Measurements from ENCODE around the gene SLC35F5. TPM values are rescaled to one million over a fixed set of nuclear protein-coding genes. Genes with fewer than 3 reads are reported as not detected.

SLC35F5 gene
- total and polyA plus RNA-seq, 2 of the 13 experiments (the other 11 are each of a cell fraction or from before 2014, with no cell fraction given): 139 to 174 TPM

DNA sequence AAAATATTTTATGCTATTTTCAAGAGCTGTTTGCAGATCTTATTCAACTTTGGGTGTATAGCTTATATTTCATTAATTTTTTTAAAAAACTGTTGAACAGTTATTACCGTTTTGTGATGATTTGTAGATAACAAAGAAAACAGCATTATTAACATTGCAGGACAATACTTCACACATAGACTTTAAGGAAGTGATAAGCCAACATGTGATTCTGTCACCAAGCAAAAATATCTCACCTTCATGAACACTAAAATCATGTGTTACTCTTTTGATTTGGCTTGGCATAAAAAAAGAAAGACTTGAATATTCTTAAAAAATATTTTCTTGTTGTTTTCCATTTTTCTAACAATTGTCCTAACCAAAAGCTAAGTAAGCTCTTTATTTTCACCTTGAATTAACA lies 33.0 kb downstream of the SLC35F5 start (continued):
- no peak for TF ChIP-seq ZNF367 (CRISPR knock-in tag; IDR thresholded peaks at IDR 0.05; ENCODE audit: borderline replicate concordance)
- TF ChIP-seq, protein P1, sequence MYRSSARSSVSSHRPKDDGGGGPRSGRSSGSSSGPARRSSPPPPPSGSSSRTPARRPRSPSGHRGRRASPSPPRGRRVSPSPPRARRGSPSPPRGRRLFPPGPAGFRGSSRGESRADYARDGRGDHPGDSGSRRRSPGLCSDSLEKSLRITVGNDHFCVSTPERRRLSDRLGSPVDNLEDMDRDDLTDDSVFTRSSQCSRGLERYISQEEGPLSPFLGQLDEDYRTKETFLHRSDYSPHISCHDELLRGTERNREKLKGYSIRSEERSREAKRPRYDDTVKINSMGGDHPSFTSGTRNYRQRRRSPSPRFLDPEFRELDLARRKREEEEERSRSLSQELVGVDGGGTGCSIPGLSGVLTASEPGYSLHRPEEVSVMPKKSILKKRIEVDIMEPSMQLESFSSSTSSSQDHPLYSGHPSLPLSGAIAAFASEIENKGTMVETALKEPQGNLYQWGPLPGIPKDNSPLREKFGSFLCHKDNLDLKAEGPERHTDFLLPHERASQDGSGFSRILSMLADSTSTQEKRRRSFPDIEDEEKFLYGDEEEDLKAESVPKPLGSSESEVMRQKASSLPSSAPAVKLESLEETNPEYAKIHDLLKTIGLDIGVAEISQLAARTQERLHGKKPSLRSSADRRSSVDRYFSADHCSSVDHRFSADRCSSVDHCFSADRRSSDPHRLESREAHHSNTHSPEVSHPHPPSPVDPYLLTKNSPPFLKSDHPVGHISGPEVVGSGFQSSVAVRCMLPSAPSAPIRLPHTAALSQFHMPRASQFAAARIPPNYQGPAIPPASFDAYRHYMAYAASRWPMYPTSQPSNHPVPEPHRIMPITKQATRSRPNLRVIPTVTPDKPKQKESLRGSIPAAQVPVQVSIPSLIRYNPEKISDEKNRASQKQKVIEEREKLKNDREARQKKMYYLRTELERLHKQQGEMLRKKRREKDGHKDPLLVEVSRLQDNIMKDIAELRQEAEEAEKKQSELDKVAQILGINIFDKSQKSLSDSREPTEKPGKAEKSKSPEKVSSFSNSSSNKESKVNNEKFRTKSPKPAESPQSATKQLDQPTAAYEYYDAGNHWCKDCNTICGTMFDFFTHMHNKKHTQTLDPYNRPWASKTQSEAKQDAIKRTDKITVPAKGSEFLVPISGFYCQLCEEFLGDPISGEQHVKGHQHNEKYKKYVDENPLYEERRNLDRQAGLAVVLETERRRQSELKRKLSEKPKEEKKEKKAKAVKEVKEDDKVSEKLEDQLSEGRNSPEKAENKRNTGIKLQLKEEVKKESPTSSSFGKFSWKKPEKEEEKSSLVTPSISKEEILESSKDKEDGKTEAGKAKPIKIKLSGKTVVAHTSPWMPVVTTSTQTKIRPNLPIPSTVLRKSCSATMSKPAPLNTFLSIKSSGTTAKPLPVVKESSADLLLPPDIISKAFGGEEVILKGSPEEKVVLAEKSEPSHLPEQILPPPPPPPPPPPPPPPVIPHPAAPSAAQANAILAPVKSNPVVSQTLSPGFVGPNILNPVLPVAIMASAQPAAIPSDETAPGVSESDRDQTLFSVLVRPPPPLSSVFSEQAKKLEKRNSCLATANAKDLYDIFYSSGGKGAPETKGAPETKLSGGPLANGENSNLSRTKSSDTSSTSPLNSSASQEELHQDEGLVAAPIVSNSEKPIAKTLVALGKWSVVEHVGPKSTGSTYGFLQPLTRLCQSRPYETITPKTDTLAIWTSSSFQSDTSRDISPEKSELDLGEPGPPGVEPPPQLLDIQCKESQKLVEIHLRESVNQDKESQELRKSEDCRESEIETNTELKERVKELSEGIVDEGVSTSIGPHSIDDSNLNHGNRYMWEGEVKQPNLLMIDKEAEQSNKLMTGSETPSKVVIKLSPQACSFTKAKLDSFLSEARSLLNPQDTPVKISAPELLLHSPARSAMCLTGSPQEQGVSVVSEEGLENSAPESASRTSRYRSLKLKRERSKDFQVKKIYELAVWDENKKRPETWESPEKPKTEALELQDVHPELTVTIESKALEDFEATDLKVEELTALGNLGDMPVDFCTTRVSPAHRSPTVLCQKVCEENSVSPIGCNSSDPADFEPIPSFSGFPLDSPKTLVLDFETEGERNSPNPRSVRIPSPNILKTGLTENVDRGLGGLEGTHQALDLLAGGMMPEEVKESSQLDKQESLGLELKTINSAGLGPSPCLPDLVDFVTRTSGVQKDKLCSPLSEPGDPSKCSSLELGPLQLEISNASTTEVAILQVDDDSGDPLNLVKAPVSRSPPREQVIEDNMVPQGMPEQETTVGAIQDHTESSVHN (CRISPR knock-in tag; IDR thresholded peaks at IDR 0.05): no peak
- TF ChIP-seq KDM5A (IDR thresholded peaks at IDR 0.05; ENCODE audit: borderline replicate concordance, low read length): no peak
- TF ChIP-seq, protein P2, sequence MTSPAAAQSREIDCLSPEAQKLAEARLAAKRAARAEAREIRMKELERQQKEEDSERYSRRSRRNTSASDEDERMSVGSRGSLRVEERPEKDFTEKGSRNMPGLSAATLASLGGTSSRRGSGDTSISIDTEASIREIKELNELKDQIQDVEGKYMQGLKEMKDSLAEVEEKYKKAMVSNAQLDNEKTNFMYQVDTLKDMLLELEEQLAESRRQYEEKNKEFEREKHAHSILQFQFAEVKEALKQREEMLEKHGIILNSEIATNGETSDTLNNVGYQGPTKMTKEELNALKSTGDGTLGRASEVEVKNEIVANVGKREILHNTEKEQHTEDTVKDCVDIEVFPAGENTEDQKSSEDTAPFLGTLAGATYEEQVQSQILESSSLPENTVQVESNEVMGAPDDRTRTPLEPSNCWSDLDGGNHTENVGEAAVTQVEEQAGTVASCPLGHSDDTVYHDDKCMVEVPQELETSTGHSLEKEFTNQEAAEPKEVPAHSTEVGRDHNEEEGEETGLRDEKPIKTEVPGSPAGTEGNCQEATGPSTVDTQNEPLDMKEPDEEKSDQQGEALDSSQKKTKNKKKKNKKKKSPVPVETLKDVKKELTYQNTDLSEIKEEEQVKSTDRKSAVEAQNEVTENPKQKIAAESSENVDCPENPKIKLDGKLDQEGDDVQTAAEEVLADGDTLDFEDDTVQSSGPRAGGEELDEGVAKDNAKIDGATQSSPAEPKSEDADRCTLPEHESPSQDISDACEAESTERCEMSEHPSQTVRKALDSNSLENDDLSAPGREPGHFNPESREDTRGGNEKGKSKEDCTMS (CRISPR knock-in tag; conservative IDR thresholded peaks at IDR 0.05): no peak
- TF ChIP-seq MTA3 (CRISPR knock-in tag; IDR thresholded peaks at IDR 0.05): no peak
- TF ChIP-seq, protein P3, sequence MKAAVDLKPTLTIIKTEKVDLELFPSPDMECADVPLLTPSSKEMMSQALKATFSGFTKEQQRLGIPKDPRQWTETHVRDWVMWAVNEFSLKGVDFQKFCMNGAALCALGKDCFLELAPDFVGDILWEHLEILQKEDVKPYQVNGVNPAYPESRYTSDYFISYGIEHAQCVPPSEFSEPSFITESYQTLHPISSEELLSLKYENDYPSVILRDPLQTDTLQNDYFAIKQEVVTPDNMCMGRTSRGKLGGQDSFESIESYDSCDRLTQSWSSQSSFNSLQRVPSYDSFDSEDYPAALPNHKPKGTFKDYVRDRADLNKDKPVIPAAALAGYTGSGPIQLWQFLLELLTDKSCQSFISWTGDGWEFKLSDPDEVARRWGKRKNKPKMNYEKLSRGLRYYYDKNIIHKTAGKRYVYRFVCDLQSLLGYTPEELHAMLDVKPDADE (CRISPR knock-in tag; IDR thresholded peaks at IDR 0.05): no peak
- TF ChIP-seq PAF1 (CRISPR knock-in tag; IDR thresholded peaks at IDR 0.05): no peak
